ENCODE data around the gene KCNMB2. TPM values are rescaled to one million over a fixed set of nuclear protein-coding genes. Genes with fewer than 3 reads are reported as not detected.
"Not testable (repeated sequence)": the region's sequence is repeated elsewhere in the genome, so short reads cannot be mapped to it uniquely, and the experiment has no call there.

The KCNMB2 gene
- total RNA-seq, 1 experiment from 2014 or later = not detected

DNA sequence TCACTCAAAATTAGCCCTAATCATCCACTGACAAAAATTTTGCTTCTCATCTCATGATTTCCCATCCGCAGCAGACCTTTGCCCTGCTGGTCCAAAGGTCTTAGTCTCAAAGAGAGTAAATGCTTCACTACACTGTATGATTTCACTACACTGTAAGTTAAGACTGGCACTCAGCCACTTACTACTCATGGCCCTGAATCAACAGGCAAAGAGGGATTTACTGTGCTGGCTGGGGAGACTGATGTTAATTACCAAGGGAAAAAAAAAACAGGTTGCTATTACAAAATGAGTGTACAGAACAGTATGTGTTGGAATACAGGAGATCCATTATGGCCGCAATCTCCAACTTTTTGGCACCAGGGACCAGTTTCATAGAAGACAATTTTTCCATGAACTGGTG lies 320.6 kb downstream of the KCNMB2 start:
- no peak for DNase-seq (ENCODE audit: low read depth)
- in situ Hi-C loops (cut with HindIII; ENCODE audit: low pct_unique_long_range_greater_than_20kb, low sequenced_read_pairs) = no loop called here

DNA sequence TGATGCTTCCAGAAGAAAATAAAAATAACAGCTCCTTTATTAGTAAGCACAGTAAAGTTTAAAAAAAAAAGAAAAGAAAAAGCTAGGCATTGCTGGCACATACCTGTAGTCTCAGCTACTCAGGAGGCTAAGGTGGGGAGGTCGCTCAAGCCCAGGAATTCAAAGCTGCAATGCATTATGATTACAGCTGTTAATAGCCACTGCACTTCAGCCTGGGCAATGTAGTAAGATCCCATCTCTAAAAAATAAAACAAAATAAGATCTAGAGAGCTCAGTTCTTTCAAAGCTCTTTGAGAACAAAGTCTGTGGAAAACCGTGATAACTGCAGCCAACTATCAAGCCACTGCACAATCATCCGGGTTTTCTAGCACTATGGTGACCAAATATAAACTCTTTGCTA lies 323.1 kb downstream of the KCNMB2 start:
- DNase-seq (ENCODE audit: low read depth) = no peak
- in situ Hi-C loops (cut with HindIII; ENCODE audit: low pct_unique_long_range_greater_than_20kb, low sequenced_read_pairs) = no loop called here

DNA sequence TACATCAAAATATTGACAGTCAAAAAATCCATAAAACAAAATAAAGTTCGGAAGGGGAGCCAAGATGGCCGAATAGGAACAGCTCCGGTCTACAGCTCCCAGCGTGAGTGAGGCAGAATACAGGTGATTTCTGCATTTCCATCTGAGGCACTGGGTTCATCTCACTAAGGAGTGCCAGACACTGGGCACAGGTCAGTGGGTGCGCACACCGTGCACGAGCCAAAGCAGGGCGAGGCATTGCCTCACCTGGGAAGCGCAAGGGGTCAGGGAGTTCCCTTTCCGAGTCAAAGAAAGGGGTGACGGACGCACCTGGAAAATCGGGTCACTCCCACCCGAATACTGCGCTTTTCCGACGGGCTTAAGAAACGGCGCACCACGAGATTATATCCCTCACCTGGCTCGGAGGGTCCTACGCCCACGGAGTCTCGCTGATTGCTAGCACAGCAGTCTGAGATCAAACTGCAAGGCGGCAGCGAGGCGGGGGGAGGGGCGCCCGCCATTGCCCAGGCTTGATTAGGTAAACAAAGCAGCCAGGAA lies 323.7 kb downstream of the KCNMB2 start:
- DNase-seq (ENCODE audit: low read depth); in situ Hi-C loops (cut with HindIII; ENCODE audit: low pct_unique_long_range_greater_than_20kb, low sequenced_read_pairs): not testable (repeated sequence)

DNA sequence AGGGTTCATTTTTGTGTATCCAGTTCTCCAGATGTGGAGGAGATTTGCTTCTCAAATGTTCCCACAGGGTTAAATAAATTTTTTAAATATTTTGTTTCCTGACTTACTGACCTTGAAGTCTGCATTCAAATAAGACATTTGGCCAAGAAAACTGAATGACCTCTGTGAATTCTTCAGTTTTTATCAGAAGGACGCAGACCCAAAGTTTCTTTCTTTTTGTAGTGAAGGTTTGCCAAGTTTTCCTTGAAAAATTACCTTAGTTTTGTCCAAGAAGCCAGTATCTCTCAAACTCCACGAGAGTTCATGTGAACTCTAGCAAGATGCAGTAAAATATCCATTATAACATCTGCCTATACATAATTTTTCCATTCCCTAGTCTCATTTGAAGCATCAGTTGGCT lies 332.4 kb downstream of the KCNMB2 start:
- in situ Hi-C loops (cut with HindIII; ENCODE audit: low pct_unique_long_range_greater_than_20kb, low sequenced_read_pairs) = no loop called here
- DNase-seq (ENCODE audit: low read depth) = no peak

DNA sequence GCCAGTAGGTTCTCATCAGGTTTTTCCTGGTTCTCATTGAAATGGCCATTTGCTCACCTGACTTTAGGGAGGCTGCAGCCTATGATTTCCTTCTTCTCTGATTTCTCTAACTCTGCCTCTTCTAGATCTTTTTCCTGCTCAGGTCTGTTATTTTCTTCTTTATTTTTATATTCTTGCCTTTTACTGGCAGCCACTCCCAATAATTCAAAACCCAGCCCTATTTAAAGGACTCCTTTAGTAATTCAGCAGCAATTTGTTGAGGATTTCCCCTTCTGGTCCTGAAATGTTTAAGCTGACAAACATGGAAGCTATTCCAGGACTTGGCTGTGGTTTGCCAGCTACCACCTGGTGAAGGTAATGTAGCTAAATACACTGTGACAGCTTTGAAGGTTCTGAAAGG lies 333.8 kb downstream of the KCNMB2 start:
- DNase-seq (ENCODE audit: low read depth) = no peak
- in situ Hi-C loops (cut with HindIII; ENCODE audit: low pct_unique_long_range_greater_than_20kb, low sequenced_read_pairs) = no loop called here

DNA sequence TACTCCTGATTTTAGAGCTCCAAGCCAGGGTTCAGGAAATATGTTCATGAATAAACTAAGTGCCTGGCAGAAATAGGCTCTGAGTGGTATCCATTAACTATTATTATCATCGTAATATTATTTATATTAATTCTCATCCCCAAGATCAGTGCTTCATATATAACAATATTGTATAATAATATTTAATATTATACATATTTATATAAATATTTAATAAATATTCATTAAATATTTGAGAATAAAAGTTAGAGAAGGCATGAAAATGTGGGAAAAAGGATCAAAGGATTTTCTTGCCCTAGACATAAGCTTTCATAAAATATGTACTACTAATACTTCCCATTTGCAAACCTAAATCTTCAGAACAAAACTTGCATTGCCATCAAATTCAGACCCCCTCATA lies 338.9 kb downstream of the KCNMB2 start:
- no peak for DNase-seq (ENCODE audit: low read depth)
- in situ Hi-C loops (cut with HindIII; ENCODE audit: low pct_unique_long_range_greater_than_20kb, low sequenced_read_pairs) = no loop called here

DNA sequence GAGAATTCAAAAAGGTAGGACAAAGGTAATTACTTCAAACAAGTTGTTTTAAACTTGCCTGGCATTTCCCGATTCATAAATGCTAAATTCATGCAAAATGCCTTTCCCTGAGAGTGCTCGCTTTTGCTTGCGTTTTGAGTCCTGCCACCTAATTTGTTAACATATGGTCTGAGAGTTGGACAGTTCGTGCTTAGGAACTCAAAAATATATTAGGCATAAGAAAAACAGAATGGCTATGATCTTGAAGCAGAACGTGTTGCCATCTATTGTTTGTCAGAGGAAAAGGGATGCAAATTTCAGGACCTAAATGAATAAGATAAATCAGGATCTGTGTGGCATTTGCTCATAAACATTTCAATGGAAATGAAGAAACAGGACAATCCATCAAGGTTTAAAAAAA lies 339.6 kb downstream of the KCNMB2 start:
- DNase-seq (ENCODE audit: low read depth) = no peak
- in situ Hi-C loops (cut with HindIII; ENCODE audit: low pct_unique_long_range_greater_than_20kb, low sequenced_read_pairs) = no loop called here

DNA sequence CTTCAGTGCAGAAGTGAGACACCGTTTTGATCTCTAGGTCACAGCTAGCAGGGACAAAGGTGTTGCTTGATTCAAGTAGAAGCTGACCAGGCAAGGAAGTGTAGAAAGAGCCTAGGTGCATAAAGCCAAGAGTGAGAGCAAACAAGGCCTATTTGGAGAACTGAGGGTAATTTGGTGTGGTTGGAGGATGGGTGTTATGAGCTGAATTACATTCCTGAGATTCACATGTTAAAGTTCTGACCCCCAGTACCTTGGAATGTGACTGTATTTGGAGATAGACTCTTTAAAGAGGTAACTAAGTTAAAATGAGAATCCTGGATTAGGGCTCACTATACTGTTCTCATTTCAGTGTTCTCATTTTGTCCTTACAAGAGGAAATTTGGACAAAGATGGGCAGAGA lies 344.0 kb downstream of the KCNMB2 start:
- DNase-seq (ENCODE audit: low read depth) = no peak
- in situ Hi-C loops (cut with HindIII; ENCODE audit: low pct_unique_long_range_greater_than_20kb, low sequenced_read_pairs) = no loop called here

Data from Caki2 (cell line).